HCT116 (cell line): ENCODE measurements around the gene PLA2G7. TPM values are rescaled to one million over a fixed set of nuclear protein-coding genes. Genes with fewer than 3 reads are reported as not detected.

Experiments
- ATAC-seq: fragments of 200-7000 bp; cut with Tn5 transposase; 2 replicates; pipeline ENCODE4 v1.9.1; 2020; ENCODE audit warnings: mild to moderate bottlenecking, moderate library complexity
- BruUV-seq: library from RNA; stranded (reverse); fragments of 400-500 nt; replicated peaks from 2 replicates; lab custom pipeline; 2021; lab: Mats Ljungman, UMichigan
- CTCF ChIA-PET: fragments of 300-600 bp; sonication (Branson Sonifier 250); formaldehyde crosslinking; loops from one replicate; lab custom pipeline; 2021; ENCODE audit warnings: antibody characterized with exemption; lab: Charles Lee
- POLR2A ChIA-PET: fragments of 300-600, 350-600 bp; sonication (Branson Sonifier 250); formaldehyde crosslinking; loops from one replicate; lab custom pipeline; 2021; ENCODE audit warnings: antibody characterized with exemption; lab: Charles Lee
- RAD21 ChIA-PET, 2 experiments: fragments of 300-600 bp; sonication (Branson Sonifier 250); formaldehyde crosslinking; loops; one replicate each; lab custom pipeline; 2023; ENCODE audit warnings: low total read pairs in 2 of 2; ENCODE audit not compliant: uncharacterized antibody in 2 of 2, unreplicated experiment in 2 of 2, low non-redundant PET in 1 of 2; lab: Charles Lee
- DNase-seq: peaks from one replicate; pipeline ENCODE4 v3.0.0-alpha.2; 2010; ENCODE audit warnings: low read depth, low spot score
- H2AFZ ChIP-seq: fragments of 200-600 bp; shearing (Covaris generic), sonication (generic); 2 replicates; pipeline ENCODE4 v1.6.1; 2017; ENCODE audit warnings: low read depth, mixed run types, mixed read lengths, antibody characterized with exemption, low read length; ENCODE audit not compliant: poor library complexity, severe bottlenecking
- H3K27ac ChIP-seq: 2 replicates; pipeline ENCODE4 v1.5.1; 2012; ENCODE audit warnings: low read depth, low read length
- H3K27me3 ChIP-seq: fragments of 200-600 bp; sonication (generic); 2 replicates; pipeline ENCODE4 v1.6.1; 2016; ENCODE audit warnings: mixed run types, low read length, mixed read lengths; ENCODE audit not compliant: insufficient read depth
- H3K36me3 ChIP-seq, 2 experiments: fragments of 200-500 bp in 1 of 2; fragments of 200-600 bp in 1 of 2; sonication (Bioruptor generic) in 1 of 2; sonication (generic) in 1 of 2; 2 replicates each; pipeline versions ENCODE4 v1.5.1 to v1.6.1; 2014 to 2016; ENCODE audit warnings: low read length in 2 of 2, inconsistent platforms in 1 of 2, mixed read lengths in 1 of 2, mixed run types in 1 of 2; ENCODE audit not compliant: insufficient read depth in 2 of 2, control insufficient read depth in 1 of 2
- H3K4me1 ChIP-seq, 2 experiments: fragments of 200-600 bp in 1 of 2; sonication (generic) in 1 of 2; 2 replicates each; pipeline versions ENCODE4 v1.5.1 to v1.6.1; 2012 to 2017; ENCODE audit warnings: low read length in 2 of 2, inconsistent platforms in 1 of 2, mild to moderate bottlenecking in 1 of 2, mixed read lengths in 1 of 2, mixed run types in 1 of 2, moderate library complexity in 1 of 2; ENCODE audit not compliant: insufficient read depth in 2 of 2, control insufficient read depth in 1 of 2
- H3K4me2 ChIP-seq: fragments of 200-600 bp; sonication (generic); 2 replicates; pipeline ENCODE4 v1.6.1; 2017; ENCODE audit warnings: mixed run types, low read length, mixed read lengths
- H3K4me3 ChIP-seq, 2 experiments: fragments of 200-600 bp in 1 of 2; sonication (generic) in 1 of 2; replicated peaks in 1 of 2; 2 replicates each; pipeline ENCODE4 v1.5.1; 2011 to 2016; ENCODE audit warnings: low read length in 2 of 2, control low read depth in 1 of 2, low read depth in 1 of 2, mild to moderate bottlenecking in 1 of 2, mixed read lengths in 1 of 2, mixed run types in 1 of 2
- H3K79me2 ChIP-seq: fragments of 200-600 bp; sonication (generic); 2 replicates; pipeline ENCODE4 v1.6.1; 2017; ENCODE audit warnings: mild to moderate bottlenecking, mixed run types, low read length, moderate library complexity, mixed read lengths; ENCODE audit not compliant: insufficient read depth
- H3K9ac ChIP-seq: fragments of 200-600 bp; sonication (generic); 2 replicates; pipeline ENCODE4 v1.6.1; 2016; ENCODE audit warnings: low read length, mixed read lengths
- H3K9me2 ChIP-seq: fragments of 200-600 bp; sonication (generic), shearing (Covaris generic); 2 replicates; pipeline ENCODE4 v1.6.1; 2017; ENCODE audit warnings: mixed run types, mild to moderate bottlenecking, moderate library complexity; ENCODE audit not compliant: insufficient read depth
- H3K9me3 ChIP-seq, 2 experiments: fragments of 200-500 bp in 1 of 2; fragments of 200-600 bp in 1 of 2; sonication (Bioruptor generic) in 1 of 2; sonication (generic) in 1 of 2; 2 replicates each; pipeline ENCODE4 v1.6.1; 2014 to 2017; ENCODE audit warnings: low read length in 2 of 2, mixed read lengths in 2 of 2, inconsistent platforms in 1 of 2, low read depth in 1 of 2, mild to moderate bottlenecking in 1 of 2, mixed run types in 1 of 2, moderate library complexity in 1 of 2; ENCODE audit not compliant: control insufficient read depth in 1 of 2, insufficient read depth in 1 of 2
- H4K20me1 ChIP-seq: fragments of 200-600 bp; sonication (generic), shearing (Covaris generic); 2 replicates; pipeline ENCODE4 v1.6.1; 2017; ENCODE audit warnings: mixed run types, mild to moderate bottlenecking, moderate library complexity; ENCODE audit not compliant: insufficient read depth
- ATF3 ChIP-seq: IDR thresholded peaks from 2 replicates; pipeline ENCODE4 v1.6.1; 2012
- CBX3 ChIP-seq: IDR thresholded peaks from 2 replicates; pipeline ENCODE4 v1.6.1; 2012; ENCODE audit warnings: low read depth
- CEBPB ChIP-seq: IDR thresholded peaks from 2 replicates; pipeline ENCODE4 v1.6.1; 2012; ENCODE audit warnings: low read depth
- CTCF ChIP-seq, 3 experiments: fragments of 200-600 bp in 1 of 3; sonication (generic) in 1 of 3; IDR thresholded peaks in 2 of 3; conservative IDR thresholded peaks in 1 of 3; 2 replicates each; pipeline ENCODE4 v1.5.1; 2012 to 2017; ENCODE audit warnings: low read depth in 2 of 3, low read length in 2 of 3, antibody characterized with exemption in 1 of 3, borderline replicate concordance in 1 of 3, control low read depth in 1 of 3, mild to moderate bottlenecking in 1 of 3, mixed read lengths in 1 of 3, mixed run types in 1 of 3, moderate library complexity in 1 of 3; ENCODE audit not compliant: insufficient read depth in 1 of 3
- ELF1 ChIP-seq: IDR thresholded peaks from 2 replicates; pipeline ENCODE4 v1.6.1; 2012; ENCODE audit warnings: low read depth, borderline replicate concordance
- EZH2 ChIP-seq: fragments of 200-600 bp; sonication (generic); IDR thresholded peaks from 2 replicates; pipeline ENCODE4 v1.6.1; 2017; ENCODE audit warnings: antibody characterized with exemption, mixed run types
- FOSL1 ChIP-seq: IDR thresholded peaks from 2 replicates; pipeline ENCODE4 v1.6.1; 2012; ENCODE audit warnings: low read depth
- JUND ChIP-seq: IDR thresholded peaks from 2 replicates; pipeline ENCODE4 v1.6.1; 2012
- MAX ChIP-seq: IDR thresholded peaks from 2 replicates; pipeline ENCODE4 v1.6.1; 2012
- POLR2A ChIP-seq: IDR thresholded peaks from 2 replicates; pipeline ENCODE4 v1.7.0; 2011; ENCODE audit warnings: borderline replicate concordance; ENCODE audit not compliant: insufficient read depth, insufficient read length; ENCODE audit errors: extremely low read depth
- POLR2AphosphoS5 ChIP-seq: IDR thresholded peaks from 2 replicates; pipeline ENCODE4 v1.6.1; 2011; ENCODE audit warnings: mild to moderate bottlenecking, low read depth, low read length, moderate library complexity
- REST ChIP-seq: IDR thresholded peaks from 2 replicates; pipeline ENCODE4 v1.6.1; 2012; ENCODE audit warnings: low read depth
- SIN3A ChIP-seq: IDR thresholded peaks from 2 replicates; pipeline ENCODE4 v1.6.1; 2012; ENCODE audit warnings: low read depth
- SRF ChIP-seq: IDR thresholded peaks from 2 replicates; pipeline ENCODE4 v1.6.1; 2012; ENCODE audit warnings: low read depth
- YY1 ChIP-seq: IDR thresholded peaks from 2 replicates; pipeline ENCODE4 v1.6.1; 2011; ENCODE audit warnings: low read length, low read depth, moderate library complexity, mild to moderate bottlenecking; ENCODE audit not compliant: insufficient replicate concordance; ENCODE audit errors: extremely low read depth
- ZBTB33 ChIP-seq: IDR thresholded peaks from 2 replicates; pipeline ENCODE4 v1.6.1; 2011; ENCODE audit warnings: mild to moderate bottlenecking, low read length, moderate library complexity; ENCODE audit not compliant: insufficient replicate concordance; ENCODE audit errors: extremely low read depth
- ZFX ChIP-seq: fragments of 450-650 bp; IDR thresholded peaks from 2 replicates; pipeline ENCODE4 v1.6.1; 2017
- ZNF274 ChIP-seq: fragments of 200-500 bp; sonication (Bioruptor generic); IDR thresholded peaks from 2 replicates; pipeline ENCODE4 v1.6.1; 2014; ENCODE audit warnings: mild to moderate bottlenecking, low read depth, low read length, inconsistent platforms
- intact Hi-C: fragments of 100-400 bp; cut with micrococcal nuclease; formaldehyde crosslinking; loops from 2 replicates; pipeline ENCODE4 v1.10.0; 2022
- total RNA-seq: library from RNA; stranded (reverse); gene quantifications from one replicate; pipeline ENCODE4 v1.2.1, GENCODE V29; 2021; ENCODE audit not compliant: unreplicated experiment

PLA2G7 gene
- total RNA-seq, 1 experiment from 2014 or later: 2.8 TPM

GRCh38 chr6:46776070-46776712 lies 41.0 kb upstream of the PLA2G7 start:
- no peak overlapping the region for H3K4me3 ChIP-seq
- H3K79me2 ChIP-seq: no peaks in the 10 kb centered on the region
- no peaks in the 10 kb centered on the region for H3K9me3 ChIP-seq
- no peak overlapping the region for H3K4me2 ChIP-seq
- H3K4me1 ChIP-seq: no peaks in the 10 kb centered on the region
- no peak for ATAC-seq
- no peak overlapping the region for H2AFZ ChIP-seq
- TF ChIP-seq CBX3: no peak
- TF ChIP-seq CTCF (IDR thresholded peaks at IDR 0.05 in 2 of 3, conservative IDR thresholded peaks at IDR 0.05 in 1 of 3; ENCODE audit: borderline replicate concordance in 1 of 3, insufficient read depth in 1 of 3, low read depth in 2 of 3, low read length in 2 of 3): no peak
- TF ChIP-seq SRF: no peak
- no peak for TF ChIP-seq MAX
- TF ChIP-seq ZFX: no peak
- TF ChIP-seq POLR2AphosphoS5: no peak
- TF ChIP-seq JUND: no peak
- TF ChIP-seq SIN3A: no peak
- TF ChIP-seq ELF1: no peak
- TF ChIP-seq ZBTB33: no peak
- TF ChIP-seq REST: no peak
- TF ChIP-seq EZH2: no peak
- TF ChIP-seq ATF3: no peak
- no peak for TF ChIP-seq ZNF274
- no peak for TF ChIP-seq POLR2A
- TF ChIP-seq FOSL1: no peak
- no peak for TF ChIP-seq CEBPB
- no peak for TF ChIP-seq YY1
- no peaks in the 10 kb centered on the region for H3K27me3 ChIP-seq
- no peak for DNase-seq
- ChIA-PET CTCF (no interaction called here), RAD21 (no interaction called here), POLR2A (no interaction called here)
- H3K9ac ChIP-seq: no peak overlapping the region
- intact Hi-C loops: no loop called here
- no peaks in the 10 kb centered on the region for H3K36me3 ChIP-seq
- H4K20me1 ChIP-seq: no peaks in the 10 kb centered on the region
- BruUV-seq: no TSS peak
- H3K27ac ChIP-seq: no peak overlapping the region
- no peaks in the 10 kb centered on the region for H3K9me2 ChIP-seq
